T-helper 1 cell treated with Interleukin-12 subunit alpha and Interleukin-12 subunit beta and Interleukin-4 antibody, amounts not matched to agents 30 μg/mL and 1 μg/mL, for 36 hours (primary cell): Measurements from ENCODE around the gene MAEL.

Experiments
- H3K27ac Mint-ChIP-seq: one replicate; pipeline ENCODE4 v1.8.0; 2021; ENCODE audit warnings: mild to moderate bottlenecking, mixed read lengths
- H3K27me3 Mint-ChIP-seq: one replicate; pipeline ENCODE4 v1.8.0; 2021; ENCODE audit warnings: low read depth, mixed read lengths
- H3K36me3 Mint-ChIP-seq: one replicate; pipeline ENCODE4 v1.8.0; 2021; ENCODE audit warnings: low read depth, mixed read lengths
- H3K4me1 Mint-ChIP-seq: one replicate; pipeline ENCODE4 v1.8.0; 2021; ENCODE audit warnings: low read depth, mixed read lengths
- H3K4me3 Mint-ChIP-seq: one replicate; pipeline ENCODE4 v1.8.0; 2021; ENCODE audit warnings: mild to moderate bottlenecking, moderate library complexity, mixed read lengths
- H3K9me3 Mint-ChIP-seq: one replicate; pipeline ENCODE4 v1.8.0; 2021; ENCODE audit warnings: mixed read lengths

Gene MAEL

GRCh38 chr1:166971252-166971651, 17.8 kb upstream of the MAEL start:
- no peak overlapping the region for H3K4me3 Mint-ChIP-seq
- peaks cover 41% of the 10 kb centered on the region for H3K4me1 Mint-ChIP-seq
- H3K36me3 Mint-ChIP-seq: no peaks in the 10 kb centered on the region
- H3K9me3 Mint-ChIP-seq: no peaks in the 10 kb centered on the region
- H3K27ac Mint-ChIP-seq: no peak overlapping the region
- peaks cover 17% of the 10 kb centered on the region for H3K27me3 Mint-ChIP-seq

- Mint-ChIP-seq H3K27ac (no peak overlapping the region), H3K4me3 (peak overlapping the region; percentile 6), H3K4me1 (peaks cover 44% of the 10 kb centered on the region), H3K9me3 (no peaks in the 10 kb centered on the region), H3K36me3 (no peaks in the 10 kb centered on the region), H3K27me3 (peaks cover 24% of the 10 kb centered on the region)
These were observed 16.9 kb upstream of the MAEL start for GRCh38 chr1:166972193-166972592.

- Mint-ChIP-seq H3K4me3 (no peak overlapping the region), H3K9me3 (no peaks in the 10 kb centered on the region), H3K27me3 (peaks cover 26% of the 10 kb centered on the region), H3K4me1 (peaks cover 44% of the 10 kb centered on the region), H3K27ac (no peak overlapping the region), H3K36me3 (no peaks in the 10 kb centered on the region)
These were observed 16.3 kb upstream of the MAEL start for GRCh38 chr1:166972826-166973225.

- Mint-ChIP-seq H3K9me3 (no peaks in the 10 kb centered on the region), H3K4me1 (peaks cover 38% of the 10 kb centered on the region), H3K4me3 (peak overlapping the region; percentile 88), H3K27ac (peak overlapping the region; percentile 70), H3K27me3 (peaks cover 30% of the 10 kb centered on the region), H3K36me3 (no peaks in the 10 kb centered on the region)
These were observed 14.3 kb upstream of the MAEL start for GRCh38 chr1:166974647-166975345.

- no peaks in the 10 kb centered on the region for H3K9me3 Mint-ChIP-seq
- H3K27ac Mint-ChIP-seq: peak within 1 kb of the TSS; percentile 70
- H3K36me3 Mint-ChIP-seq: no peaks in the 10 kb centered on the region
- H3K4me3 Mint-ChIP-seq: peak within 1 kb of the TSS; percentile 88
- peaks cover 34% of the 10 kb centered on the region for H3K4me1 Mint-ChIP-seq
- H3K27me3 Mint-ChIP-seq: peaks cover 30% of the 10 kb centered on the region
These were observed 13.5 kb upstream of the MAEL start, which contains the start of gene ILDR2 for GRCh38 chr1:166975361-166976129. Gene ILDR2, minus strand, starts transcription at chr1:166975540. Its CDS starts 272 bp downstream, at chr1:166975268.

- Mint-ChIP-seq H3K4me3 (no peak overlapping the region), H3K36me3 (no peaks in the 10 kb centered on the region), H3K27me3 (peaks cover 30% of the 10 kb centered on the region), H3K9me3 (no peaks in the 10 kb centered on the region), H3K4me1 (peaks cover 19% of the 10 kb centered on the region), H3K27ac (no peak overlapping the region)
These were observed 11.1 kb upstream of the MAEL start for GRCh38 chr1:166977951-166978350.

GRCh38 chr1:166978821-166979220, 10.3 kb upstream of the MAEL start:
- H3K27ac Mint-ChIP-seq: no peak overlapping the region
- H3K4me1 Mint-ChIP-seq: peaks cover 19% of the 10 kb centered on the region
- H3K36me3 Mint-ChIP-seq: no peaks in the 10 kb centered on the region
- no peaks in the 10 kb centered on the region for H3K9me3 Mint-ChIP-seq
- H3K27me3 Mint-ChIP-seq: peaks cover 30% of the 10 kb centered on the region
- H3K4me3 Mint-ChIP-seq: no peak overlapping the region

- no peaks in the 10 kb centered on the region for H3K36me3 Mint-ChIP-seq
- no peaks in the 10 kb centered on the region for H3K9me3 Mint-ChIP-seq
- peaks cover 7% of the 10 kb centered on the region for H3K4me1 Mint-ChIP-seq
- no peak overlapping the region for H3K4me3 Mint-ChIP-seq
- no peak overlapping the region for H3K27ac Mint-ChIP-seq
- peaks cover 29% of the 10 kb centered on the region for H3K27me3 Mint-ChIP-seq
These were observed 8.7 kb upstream of the MAEL start for GRCh38 chr1:166980383-166980782.

- Mint-ChIP-seq H3K27ac (no peak overlapping the region), H3K36me3 (no peaks in the 10 kb centered on the region), H3K27me3 (peaks cover 32% of the 10 kb centered on the region), H3K4me3 (no peak overlapping the region), H3K9me3 (no peaks in the 10 kb centered on the region), H3K4me1 (peaks cover 7% of the 10 kb centered on the region)
These were observed 8.3 kb upstream of the MAEL start for GRCh38 chr1:166980818-166981217.

- H3K36me3 Mint-ChIP-seq: no peaks in the 10 kb centered on the region
These were observed 7.5 kb upstream of the MAEL start for GRCh38 chr1:166981589-166981988.

GRCh38 chr1:166999075-166999474, 10.0 kb downstream of the MAEL start:
- no peak overlapping the region for H3K27ac Mint-ChIP-seq
- peaks cover 21% of the 10 kb centered on the region for H3K27me3 Mint-ChIP-seq
- peaks cover 7% of the 10 kb centered on the region for H3K4me1 Mint-ChIP-seq
- H3K4me3 Mint-ChIP-seq: no peak overlapping the region
- peaks cover 4% of the 10 kb centered on the region for H3K9me3 Mint-ChIP-seq
- H3K36me3 Mint-ChIP-seq: peaks cover 2% of the 10 kb centered on the region

More at GRCh38 chr1:166981589-166981988, 7.5 kb upstream of the MAEL start:
- no peak overlapping the region for H3K4me3 Mint-ChIP-seq
- H3K4me1 Mint-ChIP-seq: no peaks in the 10 kb centered on the region
- no peaks in the 10 kb centered on the region for H3K9me3 Mint-ChIP-seq
- H3K27me3 Mint-ChIP-seq: peaks cover 32% of the 10 kb centered on the region
- H3K27ac Mint-ChIP-seq: no peak overlapping the region

- peaks cover 2% of the 10 kb centered on the region for H3K36me3 Mint-ChIP-seq
- H3K4me3 Mint-ChIP-seq: no peak overlapping the region
- peaks cover 4% of the 10 kb centered on the region for H3K9me3 Mint-ChIP-seq
- peaks cover 7% of the 10 kb centered on the region for H3K4me1 Mint-ChIP-seq
- H3K27ac Mint-ChIP-seq: no peak overlapping the region
- H3K27me3 Mint-ChIP-seq: peaks cover 20% of the 10 kb centered on the region
These were observed 10.5 kb downstream of the MAEL start for GRCh38 chr1:166999500-167000055.

- H3K4me3 Mint-ChIP-seq: no peak overlapping the region
- H3K4me1 Mint-ChIP-seq: peaks cover 7% of the 10 kb centered on the region
- H3K27ac Mint-ChIP-seq: no peak overlapping the region
- peaks cover 2% of the 10 kb centered on the region for H3K36me3 Mint-ChIP-seq
- peaks cover 20% of the 10 kb centered on the region for H3K27me3 Mint-ChIP-seq
- peaks cover 4% of the 10 kb centered on the region for H3K9me3 Mint-ChIP-seq
These were observed 11.5 kb downstream of the MAEL start for GRCh38 chr1:167000546-167000945.

GRCh38 chr1:167002354-167002753, 13.3 kb downstream of the MAEL start:
- H3K36me3 Mint-ChIP-seq: peaks cover 2% of the 10 kb centered on the region
- H3K27me3 Mint-ChIP-seq: peaks cover 10% of the 10 kb centered on the region
- H3K4me1 Mint-ChIP-seq: peaks cover 7% of the 10 kb centered on the region
- H3K9me3 Mint-ChIP-seq: peaks cover 4% of the 10 kb centered on the region
- H3K4me3 Mint-ChIP-seq: no peak overlapping the region
- no peak overlapping the region for H3K27ac Mint-ChIP-seq

GRCh38 chr1:167003711-167004110, 14.6 kb downstream of the MAEL start:
- peaks cover 13% of the 10 kb centered on the region for H3K27me3 Mint-ChIP-seq
- peaks cover 7% of the 10 kb centered on the region for H3K4me1 Mint-ChIP-seq
- H3K27ac Mint-ChIP-seq: no peak overlapping the region
- peaks cover 4% of the 10 kb centered on the region for H3K9me3 Mint-ChIP-seq
- no peak overlapping the region for H3K4me3 Mint-ChIP-seq
- H3K36me3 Mint-ChIP-seq: peaks cover 2% of the 10 kb centered on the region
